GM23338 (cell line): ENCODE data around the gene CD93. TPM values are rescaled to one million over a fixed set of nuclear protein-coding genes. Genes with fewer than 3 reads are reported as not detected.

Experiments
- EZH2 ChIP-seq: fragments of 200-600 bp; sonication (generic); IDR thresholded peaks from one replicate; pipeline ENCODE4 v1.8.0; 2017; ENCODE audit warnings: antibody characterized with exemption, mild to moderate bottlenecking, low read depth; ENCODE audit not compliant: unreplicated experiment
- ZNF114 ChIP-seq: fragments of 250-450 bp; sonication (Bioruptor Pico); IDR thresholded peaks from 2 replicates; pipeline ENCODE4 v1.5.0; 2020; ENCODE audit warnings: mild to moderate bottlenecking, moderate library complexity
- ZNF331 ChIP-seq: fragments of 250-450 bp; sonication (Bioruptor Pico); IDR thresholded peaks from 2 replicates; pipeline ENCODE4 v1.5.0; 2020; ENCODE audit warnings: low read depth, mild to moderate bottlenecking, moderate library complexity
- polyA plus RNA-seq: library from polyadenylated mRNA; unstranded; fragments of >200 nt; fragmentation: Nextera tagmentation; extraction: Ambion mirVana; gene quantifications from 2 replicates; pipeline ENCODE4 v1.2.1, GENCODE V29; 2016
- total RNA-seq: library from RNA; depleted of rRNA; stranded (reverse); fragments of >200 nt; shearing (Covaris generic); gene quantifications from 2 replicates; pipeline ENCODE4 v1.2.3, GENCODE V29; 2014; rRNA removed
- TF ChIP-seq, protein P1 (sequence below): fragments of 250-450 bp; sonication (Bioruptor Pico); IDR thresholded peaks from 2 replicates; pipeline ENCODE4 v1.5.0; 2020; ENCODE audit warnings: mild to moderate bottlenecking, moderate library complexity
- TF ChIP-seq, protein P2 (sequence below), 2 experiments: fragments of 200-600 bp in 1 of 2; sonication (generic) in 1 of 2; conservative IDR thresholded peaks; 2 replicates each; pipeline versions ENCODE4 v1.5.1 to v1.6.1; 2016 to 2017; ENCODE audit warnings: antibody characterized with exemption in 2 of 2, low read depth in 2 of 2, mild to moderate bottlenecking in 2 of 2, moderate library complexity in 1 of 2

The CD93 gene
- total and polyA plus RNA-seq, 2 experiments from 2014 or later = 0.03 TPM; not detected in 1

- TF ChIP-seq, protein P1, sequence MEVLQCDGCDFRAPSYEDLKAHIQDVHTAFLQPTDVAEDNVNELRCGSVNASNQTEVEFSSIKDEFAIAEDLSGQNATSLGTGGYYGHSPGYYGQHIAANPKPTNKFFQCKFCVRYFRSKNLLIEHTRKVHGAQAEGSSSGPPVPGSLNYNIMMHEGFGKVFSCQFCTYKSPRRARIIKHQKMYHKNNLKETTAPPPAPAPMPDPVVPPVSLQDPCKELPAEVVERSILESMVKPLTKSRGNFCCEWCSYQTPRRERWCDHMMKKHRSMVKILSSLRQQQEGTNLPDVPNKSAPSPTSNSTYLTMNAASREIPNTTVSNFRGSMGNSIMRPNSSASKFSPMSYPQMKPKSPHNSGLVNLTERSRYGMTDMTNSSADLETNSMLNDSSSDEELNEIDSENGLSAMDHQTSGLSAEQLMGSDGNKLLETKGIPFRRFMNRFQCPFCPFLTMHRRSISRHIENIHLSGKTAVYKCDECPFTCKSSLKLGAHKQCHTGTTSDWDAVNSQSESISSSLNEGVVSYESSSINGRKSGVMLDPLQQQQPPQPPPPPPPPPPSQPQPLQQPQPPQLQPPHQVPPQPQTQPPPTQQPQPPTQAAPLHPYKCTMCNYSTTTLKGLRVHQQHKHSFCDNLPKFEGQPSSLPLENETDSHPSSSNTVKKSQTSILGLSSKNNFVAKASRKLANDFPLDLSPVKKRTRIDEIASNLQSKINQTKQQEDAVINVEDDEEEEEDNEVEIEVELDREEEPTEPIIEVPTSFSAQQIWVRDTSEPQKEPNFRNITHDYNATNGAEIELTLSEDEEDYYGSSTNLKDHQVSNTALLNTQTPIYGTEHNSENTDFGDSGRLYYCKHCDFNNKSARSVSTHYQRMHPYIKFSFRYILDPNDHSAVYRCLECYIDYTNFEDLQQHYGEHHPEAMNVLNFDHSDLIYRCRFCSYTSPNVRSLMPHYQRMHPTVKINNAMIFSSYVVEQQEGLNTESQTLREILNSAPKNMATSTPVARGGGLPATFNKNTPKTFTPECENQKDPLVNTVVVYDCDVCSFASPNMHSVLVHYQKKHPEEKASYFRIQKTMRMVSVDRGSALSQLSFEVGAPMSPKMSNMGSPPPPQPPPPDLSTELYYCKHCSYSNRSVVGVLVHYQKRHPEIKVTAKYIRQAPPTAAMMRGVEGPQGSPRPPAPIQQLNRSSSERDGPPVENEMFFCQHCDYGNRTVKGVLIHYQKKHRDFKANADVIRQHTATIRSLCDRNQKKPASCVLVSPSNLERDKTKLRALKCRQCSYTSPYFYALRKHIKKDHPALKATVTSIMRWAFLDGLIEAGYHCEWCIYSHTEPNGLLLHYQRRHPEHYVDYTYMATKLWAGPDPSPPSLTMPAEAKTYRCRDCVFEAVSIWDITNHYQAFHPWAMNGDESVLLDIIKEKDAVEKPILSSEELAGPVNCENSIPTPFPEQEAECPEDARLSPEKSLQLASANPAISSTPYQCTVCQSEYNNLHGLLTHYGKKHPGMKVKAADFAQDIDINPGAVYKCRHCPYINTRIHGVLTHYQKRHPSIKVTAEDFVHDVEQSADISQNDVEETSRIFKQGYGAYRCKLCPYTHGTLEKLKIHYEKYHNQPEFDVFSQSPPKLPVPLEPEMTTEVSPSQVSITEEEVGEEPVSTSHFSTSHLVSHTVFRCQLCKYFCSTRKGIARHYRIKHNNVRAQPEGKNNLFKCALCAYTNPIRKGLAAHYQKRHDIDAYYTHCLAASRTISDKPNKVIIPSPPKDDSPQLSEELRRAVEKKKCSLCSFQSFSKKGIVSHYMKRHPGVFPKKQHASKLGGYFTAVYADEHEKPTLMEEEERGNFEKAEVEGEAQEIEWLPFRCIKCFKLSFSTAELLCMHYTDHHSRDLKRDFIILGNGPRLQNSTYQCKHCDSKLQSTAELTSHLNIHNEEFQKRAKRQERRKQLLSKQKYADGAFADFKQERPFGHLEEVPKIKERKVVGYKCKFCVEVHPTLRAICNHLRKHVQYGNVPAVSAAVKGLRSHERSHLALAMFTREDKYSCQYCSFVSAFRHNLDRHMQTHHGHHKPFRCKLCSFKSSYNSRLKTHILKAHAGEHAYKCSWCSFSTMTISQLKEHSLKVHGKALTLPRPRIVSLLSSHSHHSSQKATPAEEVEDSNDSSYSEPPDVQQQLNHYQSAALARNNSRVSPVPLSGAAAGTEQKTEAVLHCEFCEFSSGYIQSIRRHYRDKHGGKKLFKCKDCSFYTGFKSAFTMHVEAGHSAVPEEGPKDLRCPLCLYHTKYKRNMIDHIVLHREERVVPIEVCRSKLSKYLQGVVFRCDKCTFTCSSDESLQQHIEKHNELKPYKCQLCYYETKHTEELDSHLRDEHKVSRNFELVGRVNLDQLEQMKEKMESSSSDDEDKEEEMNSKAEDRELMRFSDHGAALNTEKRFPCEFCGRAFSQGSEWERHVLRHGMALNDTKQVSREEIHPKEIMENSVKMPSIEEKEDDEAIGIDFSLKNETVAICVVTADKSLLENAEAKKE (CRISPR knock-in tag) = no peak
- TF ChIP-seq EZH2 = no peak
- TF ChIP-seq, protein P2, sequence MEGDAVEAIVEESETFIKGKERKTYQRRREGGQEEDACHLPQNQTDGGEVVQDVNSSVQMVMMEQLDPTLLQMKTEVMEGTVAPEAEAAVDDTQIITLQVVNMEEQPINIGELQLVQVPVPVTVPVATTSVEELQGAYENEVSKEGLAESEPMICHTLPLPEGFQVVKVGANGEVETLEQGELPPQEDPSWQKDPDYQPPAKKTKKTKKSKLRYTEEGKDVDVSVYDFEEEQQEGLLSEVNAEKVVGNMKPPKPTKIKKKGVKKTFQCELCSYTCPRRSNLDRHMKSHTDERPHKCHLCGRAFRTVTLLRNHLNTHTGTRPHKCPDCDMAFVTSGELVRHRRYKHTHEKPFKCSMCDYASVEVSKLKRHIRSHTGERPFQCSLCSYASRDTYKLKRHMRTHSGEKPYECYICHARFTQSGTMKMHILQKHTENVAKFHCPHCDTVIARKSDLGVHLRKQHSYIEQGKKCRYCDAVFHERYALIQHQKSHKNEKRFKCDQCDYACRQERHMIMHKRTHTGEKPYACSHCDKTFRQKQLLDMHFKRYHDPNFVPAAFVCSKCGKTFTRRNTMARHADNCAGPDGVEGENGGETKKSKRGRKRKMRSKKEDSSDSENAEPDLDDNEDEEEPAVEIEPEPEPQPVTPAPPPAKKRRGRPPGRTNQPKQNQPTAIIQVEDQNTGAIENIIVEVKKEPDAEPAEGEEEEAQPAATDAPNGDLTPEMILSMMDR (conservative IDR thresholded peaks at IDR 0.05; ENCODE audit: low read depth in 2 of 2) = no peak
- no peak for TF ChIP-seq ZNF114 (CRISPR knock-in tag)
- TF ChIP-seq ZNF331 (CRISPR knock-in tag) = no peak
These were observed 54.8 kb downstream of the CD93 start (continued) for GRCh38 chr20:23031346-23031745.

Other genes starting within 250 kb of the CD93 start
- not detected in 2 replicates for gene SSTR4, start 51.0 kb downstream of the CD93 start, total RNA-seq
- not detected in 2 replicates for gene SSTR4, start 51.0 kb downstream of the CD93 start, polyA plus RNA-seq
- gene THBD, start 36.7 kb downstream of the CD93 start, total RNA-seq = 0.58 and 0.97 TPM in 2 replicates
- gene THBD, start 36.7 kb downstream of the CD93 start, polyA plus RNA-seq = 0.10 and 0.17 TPM in 2 replicates